Hematopoietic multipotent progenitor cell (in vitro differentiated cells): ENCODE results near the gene ASB3. TPM values are rescaled to one million over a fixed set of nuclear protein-coding genes. Genes with fewer than 3 reads are reported as not detected.
"Not testable (repeated sequence)": the region's sequence is repeated elsewhere in the genome, so short reads cannot be mapped to it uniquely, and the experiment has no call there.

ENCODE experiments used
- DNase-seq, 3 donors: peaks; one replicate each; pipeline ENCODE4 v3.0.0-alpha.2; 2011 to 2015; ENCODE audit warnings: low read depth in 2 of 3, low spot score in 2 of 3
- total RNA-seq: library from RNA; depleted of rRNA; stranded (reverse); fragments of >200 nt; gene quantifications from one replicate; pipeline ENCODE4 v1.2.3, GENCODE V29; 2012

Gene ASB3, protein sequence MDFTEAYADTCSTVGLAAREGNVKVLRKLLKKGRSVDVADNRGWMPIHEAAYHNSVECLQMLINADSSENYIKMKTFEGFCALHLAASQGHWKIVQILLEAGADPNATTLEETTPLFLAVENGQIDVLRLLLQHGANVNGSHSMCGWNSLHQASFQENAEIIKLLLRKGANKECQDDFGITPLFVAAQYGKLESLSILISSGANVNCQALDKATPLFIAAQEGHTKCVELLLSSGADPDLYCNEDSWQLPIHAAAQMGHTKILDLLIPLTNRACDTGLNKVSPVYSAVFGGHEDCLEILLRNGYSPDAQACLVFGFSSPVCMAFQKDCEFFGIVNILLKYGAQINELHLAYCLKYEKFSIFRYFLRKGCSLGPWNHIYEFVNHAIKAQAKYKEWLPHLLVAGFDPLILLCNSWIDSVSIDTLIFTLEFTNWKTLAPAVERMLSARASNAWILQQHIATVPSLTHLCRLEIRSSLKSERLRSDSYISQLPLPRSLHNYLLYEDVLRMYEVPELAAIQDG
- total RNA-seq: 31.5 TPM

DNA sequence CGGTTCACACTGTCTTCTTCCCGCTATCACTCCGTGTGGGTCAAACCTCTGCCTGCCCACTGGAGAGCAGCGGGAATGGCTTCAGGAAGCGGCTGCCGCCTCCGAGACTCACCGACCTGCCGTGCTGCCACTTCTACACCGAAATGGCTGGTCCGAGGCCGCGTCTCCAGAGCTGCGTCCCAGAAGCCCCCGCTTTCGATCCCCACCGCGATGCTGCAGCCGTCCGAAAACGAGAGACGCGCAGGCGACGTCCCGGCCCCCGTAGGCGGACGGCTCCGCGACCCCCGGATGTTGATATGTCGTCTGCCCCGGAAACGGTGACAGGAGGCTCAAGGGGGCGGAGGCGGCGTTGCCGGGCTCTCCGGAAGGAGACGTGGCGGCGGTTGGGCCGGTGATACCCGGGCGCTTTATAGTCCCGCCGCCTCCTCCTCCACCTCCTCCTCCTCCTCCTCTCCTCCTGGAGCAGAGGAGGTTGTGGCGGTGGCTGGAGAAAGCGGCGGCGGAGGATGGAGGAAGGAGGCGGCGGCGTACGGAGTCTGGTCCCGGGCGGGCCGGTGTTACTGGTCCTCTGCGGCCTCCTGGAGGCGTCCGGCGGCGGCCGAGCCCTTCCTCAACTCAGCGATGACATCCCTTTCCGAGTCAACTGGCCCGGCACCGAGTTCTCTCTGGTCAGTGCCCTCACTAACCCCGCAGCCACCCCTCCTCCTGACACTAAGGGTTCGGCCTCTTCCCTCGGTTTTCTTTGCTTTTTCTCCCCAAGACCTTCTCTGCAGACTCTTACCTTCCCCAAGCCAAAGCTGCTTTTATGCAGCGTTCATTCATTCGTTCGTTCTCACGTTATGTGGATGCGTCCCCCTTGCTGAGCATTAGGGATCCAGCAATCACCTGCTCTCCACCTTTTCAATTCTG, at the start of gene ASB3, which contains the start of gene ERLEC1:
TSS of gene ASB3 (minus strand) at position 249 of the 909 bp plus-strand sequence. CDS start 21,381 bp downstream, outside the sequence.
TSS of gene ERLEC1 (plus strand) at position 340 of the 909 bp plus-strand sequence. CDS start at position 507, 167 bp downstream.
- peak; percentile 74 to 96 (median 96) for DNase-seq

DNA sequence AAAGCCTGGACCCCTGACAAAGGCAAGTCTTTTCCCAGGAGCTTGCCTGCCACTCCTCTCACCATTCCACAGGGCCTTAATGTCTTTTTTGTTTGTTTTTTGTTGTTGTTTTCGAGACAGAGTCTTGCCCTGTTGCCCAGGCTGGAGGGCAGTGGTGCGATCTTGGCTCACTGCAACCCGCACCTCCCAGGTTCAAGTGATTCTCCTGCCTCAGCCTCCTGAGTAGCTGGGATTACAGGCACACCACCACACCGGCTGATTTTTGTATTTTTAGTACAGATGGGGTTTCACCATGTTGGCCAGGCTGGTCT, 43.2 kb upstream of the ASB3 start:
- not testable (repeated sequence) for DNase-seq

GRCh38 chr2:53829273-53829979, 42.7 kb upstream of the ASB3 start:
- no peak for DNase-seq

DNA sequence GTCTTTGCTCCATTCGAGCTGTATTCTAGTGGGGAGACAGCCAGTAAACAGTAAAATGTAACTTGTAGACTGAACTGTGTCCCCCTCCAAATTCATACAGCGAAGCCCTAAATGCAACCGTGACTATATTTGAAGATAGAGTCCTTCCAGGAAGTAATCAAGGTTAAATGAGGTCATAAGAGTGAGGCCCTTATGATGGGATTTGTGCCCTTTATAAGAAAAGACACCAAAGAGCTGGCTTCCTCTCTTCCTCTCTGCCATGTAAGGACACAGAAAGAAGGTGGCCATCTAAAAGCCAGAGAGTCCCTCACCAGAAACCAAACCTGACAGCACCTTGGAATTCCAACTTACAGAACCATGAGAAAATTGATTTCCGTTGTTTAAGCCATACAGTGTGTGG, 41.6 kb upstream of the ASB3 start:
- no peak for DNase-seq

DNA sequence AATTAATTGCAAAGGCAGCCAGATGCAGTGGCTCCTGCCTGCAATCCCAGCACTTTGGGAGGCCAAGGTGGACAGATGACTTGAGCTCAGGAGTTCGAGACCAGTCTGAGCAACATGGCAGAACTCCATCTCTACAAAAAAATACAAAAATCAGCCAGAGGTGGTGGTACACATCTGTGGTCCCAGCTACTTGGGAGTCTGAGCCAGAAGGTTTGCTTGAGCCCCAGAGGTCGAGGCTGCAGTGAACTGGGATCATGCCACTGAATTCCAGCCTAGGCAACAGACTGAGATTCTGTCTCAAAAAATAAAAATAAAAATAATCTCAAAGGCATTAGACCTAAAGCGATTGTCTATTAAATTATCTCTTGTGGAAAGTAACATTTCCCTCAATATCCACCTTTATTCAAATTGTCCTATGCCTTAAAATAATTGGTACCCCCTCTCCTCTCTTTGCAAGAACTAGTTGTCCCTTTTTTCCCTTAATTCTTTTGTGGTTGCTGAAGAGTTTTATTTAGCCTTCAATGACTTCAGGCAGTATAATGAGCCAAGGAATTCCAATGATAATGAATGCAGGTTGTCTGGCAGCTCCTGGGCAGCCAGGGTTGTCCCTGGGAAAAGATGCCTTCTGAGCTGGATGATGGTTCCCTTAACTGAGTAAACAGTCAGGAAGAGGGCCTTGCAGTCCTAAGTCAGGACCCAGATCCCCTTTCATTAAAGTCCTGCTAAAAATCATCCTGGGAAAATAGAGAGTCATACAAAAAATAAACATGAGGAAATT, 40.8 kb upstream of the ASB3 start:
- no peak for DNase-seq

- DNase-seq: no peak
These were observed 40.0 kb upstream of the ASB3 start for GRCh38 chr2:53826587-53827397.

DNA sequence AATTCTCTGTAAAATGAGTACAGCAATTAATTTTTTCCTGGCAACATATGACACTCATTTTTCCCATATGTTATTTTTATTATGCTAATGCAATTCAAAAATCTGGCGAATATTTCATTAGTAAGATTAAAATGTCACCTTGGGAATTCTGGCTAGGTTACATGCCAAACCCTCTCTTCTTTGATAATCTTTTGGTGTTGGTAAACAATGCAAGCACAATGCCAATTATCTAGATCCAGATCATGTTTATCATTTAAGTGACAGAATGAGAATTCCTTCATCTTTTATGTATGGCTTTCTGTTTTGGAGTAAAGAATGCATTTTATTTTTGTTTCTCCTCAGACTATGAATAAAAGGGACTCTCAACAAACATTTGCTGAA, 39.3 kb upstream of the ASB3 start:
- no peak for DNase-seq

GRCh38 chr2:53823639-53824038, 36.9 kb upstream of the ASB3 start:
- DNase-seq: peak in 1 of 3 donors; percentile 4

DNA sequence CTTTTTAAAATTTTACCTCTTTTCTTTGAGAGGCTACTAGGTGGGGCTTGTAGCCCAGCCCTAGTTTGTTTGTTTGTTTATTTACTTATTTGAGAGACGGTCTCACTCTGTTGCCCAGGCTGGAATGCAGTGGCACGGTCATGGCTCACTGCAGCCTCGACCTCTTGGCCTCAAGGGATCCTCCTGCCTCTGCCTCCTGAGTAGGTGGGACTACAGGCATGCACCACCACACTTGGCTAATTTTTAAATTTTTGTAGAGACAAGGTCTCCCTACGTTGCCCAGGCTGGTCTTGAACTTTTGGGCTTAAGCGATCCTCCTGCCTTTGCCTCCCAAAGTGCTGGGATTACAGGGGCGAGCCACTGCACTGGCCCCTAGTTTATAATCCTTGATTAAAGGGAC, 35.1 kb upstream of the ASB3 start:
- no peak for DNase-seq

GRCh38 chr2:53820711-53821110, 34.0 kb upstream of the ASB3 start:
- DNase-seq: no peak

- no peak for DNase-seq
These were observed 33.3 kb upstream of the ASB3 start for GRCh38 chr2:53820048-53820447.

DNA sequence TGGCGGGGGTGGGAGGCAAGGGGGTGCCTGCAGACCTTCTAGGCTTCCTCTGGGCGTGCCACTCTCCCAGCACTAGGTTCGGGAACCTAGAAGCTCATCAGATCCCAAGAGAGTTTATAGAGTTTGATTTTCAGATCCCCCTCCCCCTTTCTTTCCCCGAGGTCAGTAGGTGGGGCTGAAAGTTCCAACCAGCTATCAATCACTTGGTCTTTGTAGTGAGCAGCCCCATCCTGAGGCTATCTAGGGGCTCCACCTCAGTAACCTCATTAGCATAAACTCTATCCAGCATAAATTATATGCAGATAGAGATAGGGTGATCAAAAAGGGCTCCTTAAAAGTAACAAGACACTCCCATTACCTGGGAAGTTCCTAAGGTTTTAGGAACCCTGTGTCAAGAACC, 32.9 kb upstream of the ASB3 start:
- no peak for DNase-seq

DNA sequence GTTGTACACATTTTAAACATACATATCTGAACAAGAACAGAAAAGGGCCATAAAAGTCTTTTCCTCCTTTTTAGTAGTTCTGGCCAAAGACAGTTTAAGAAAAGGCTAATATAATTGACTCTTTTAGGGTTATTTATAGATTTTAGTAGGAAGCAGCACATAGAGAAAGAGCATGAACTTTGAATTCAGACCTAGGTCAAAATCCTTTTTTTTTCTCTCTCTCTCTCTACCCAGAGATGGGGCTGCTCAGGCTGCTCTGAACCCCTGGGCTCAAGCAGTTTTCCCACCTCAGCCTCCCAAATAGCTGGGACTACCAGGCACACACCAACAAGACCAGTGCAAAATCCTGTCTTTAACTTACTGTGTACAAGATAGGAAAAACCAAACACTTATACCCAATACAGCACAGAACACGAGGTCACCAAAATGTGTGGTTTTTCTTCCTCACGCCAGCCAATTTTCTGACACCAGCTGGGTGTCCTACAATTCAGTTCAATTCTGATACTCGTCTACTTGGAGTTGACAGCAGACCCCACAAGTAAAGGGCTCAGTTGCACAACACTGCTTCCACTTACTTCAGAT, 32.2 kb upstream of the ASB3 start:
- no peak for DNase-seq

GRCh38 chr2:53813151-53813550, 26.4 kb upstream of the ASB3 start:
- DNase-seq: no peak

GRCh38 chr2:53811601-53812000, 24.8 kb upstream of the ASB3 start:
- no peak for DNase-seq

GRCh38 chr2:53802617-53803151, 15.9 kb upstream of the ASB3 start:
- no peak for DNase-seq

DNA sequence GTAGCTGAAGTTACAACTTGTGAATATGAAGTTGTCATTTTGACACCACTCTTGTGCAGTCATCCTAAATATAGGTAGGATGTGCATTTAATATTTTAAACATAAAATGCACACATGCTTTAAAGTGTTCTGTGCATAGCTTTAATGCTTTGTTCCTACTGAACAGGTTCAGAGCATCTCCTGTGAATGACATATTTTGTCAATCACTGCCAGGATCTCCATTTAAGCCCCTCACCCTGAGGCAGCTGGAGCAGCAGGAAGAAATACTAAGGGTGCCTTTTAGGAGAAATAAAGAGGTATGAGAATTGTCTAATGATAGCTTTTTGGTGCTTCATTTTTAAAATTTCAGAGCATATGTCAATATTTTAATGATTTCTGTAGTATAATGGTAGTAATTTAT, 14.8 kb upstream of the ASB3 start:
- DNase-seq: no peak

GRCh38 chr2:53793821-53794220, 7.1 kb upstream of the ASB3 start:
- no peak for DNase-seq

- DNase-seq: no peak
These were observed 6.5 kb upstream of the ASB3 start for GRCh38 chr2:53793261-53793660.
